ENCODE results near the gene KDM2A.
"Not testable (repeated sequence)": the region's sequence is repeated elsewhere in the genome, so short reads cannot be mapped to it uniquely, and the experiment has no call there.

Gene KDM2A

DNA sequence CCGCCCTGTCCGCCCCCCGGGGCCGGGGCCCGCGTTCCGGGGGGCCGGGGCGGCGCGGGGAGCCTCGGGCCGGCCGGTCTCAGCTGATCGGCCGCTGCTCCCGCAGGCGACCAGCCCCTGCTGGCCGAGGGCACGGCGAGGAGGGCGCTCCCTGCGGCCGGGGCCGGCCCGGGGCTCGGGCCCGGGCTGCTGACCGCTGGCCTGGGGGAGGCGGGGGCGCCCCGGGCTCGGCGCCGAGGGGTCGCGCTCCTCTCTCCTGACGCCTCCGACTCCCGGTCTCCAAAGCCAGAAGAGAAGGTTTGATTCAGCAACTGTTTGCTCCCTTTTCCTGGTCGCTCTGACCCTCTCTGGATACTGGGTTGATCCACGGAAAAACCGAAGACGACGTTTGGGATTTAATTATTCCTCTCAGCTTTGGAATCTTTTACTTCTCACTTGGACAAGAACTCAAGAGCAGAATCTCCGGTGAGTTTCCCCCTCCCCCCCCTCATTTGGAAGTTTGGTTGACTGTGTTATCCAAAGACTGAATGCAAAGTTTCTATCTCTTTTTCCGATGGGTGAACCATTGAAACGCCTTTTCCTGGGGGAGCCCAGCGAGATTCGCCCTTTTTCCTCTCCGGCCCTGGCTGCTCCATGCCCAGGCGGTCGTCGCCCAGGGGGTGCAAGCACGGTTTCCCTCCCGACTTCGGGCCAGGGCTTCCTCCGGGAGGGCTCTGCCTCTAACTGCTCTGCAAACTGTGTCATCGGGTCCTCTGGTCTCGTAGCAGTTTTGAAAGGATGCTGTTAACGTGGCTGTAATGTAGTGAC is 725 bp downstream of the KDM2A start:
- peak overlapping the region; percentile 84 to 98 (median 92) for H3K27ac Mint-ChIP-seq
- H3K9me3 Mint-ChIP-seq: no peaks in the 10 kb centered on the region
- H3K4me1 Mint-ChIP-seq: peaks cover 32% of the 10 kb centered on the region
- peak overlapping the region; percentile 98 to 100 (median 99) for H3K4me3 Mint-ChIP-seq
- TF ChIP-seq, protein P1, sequence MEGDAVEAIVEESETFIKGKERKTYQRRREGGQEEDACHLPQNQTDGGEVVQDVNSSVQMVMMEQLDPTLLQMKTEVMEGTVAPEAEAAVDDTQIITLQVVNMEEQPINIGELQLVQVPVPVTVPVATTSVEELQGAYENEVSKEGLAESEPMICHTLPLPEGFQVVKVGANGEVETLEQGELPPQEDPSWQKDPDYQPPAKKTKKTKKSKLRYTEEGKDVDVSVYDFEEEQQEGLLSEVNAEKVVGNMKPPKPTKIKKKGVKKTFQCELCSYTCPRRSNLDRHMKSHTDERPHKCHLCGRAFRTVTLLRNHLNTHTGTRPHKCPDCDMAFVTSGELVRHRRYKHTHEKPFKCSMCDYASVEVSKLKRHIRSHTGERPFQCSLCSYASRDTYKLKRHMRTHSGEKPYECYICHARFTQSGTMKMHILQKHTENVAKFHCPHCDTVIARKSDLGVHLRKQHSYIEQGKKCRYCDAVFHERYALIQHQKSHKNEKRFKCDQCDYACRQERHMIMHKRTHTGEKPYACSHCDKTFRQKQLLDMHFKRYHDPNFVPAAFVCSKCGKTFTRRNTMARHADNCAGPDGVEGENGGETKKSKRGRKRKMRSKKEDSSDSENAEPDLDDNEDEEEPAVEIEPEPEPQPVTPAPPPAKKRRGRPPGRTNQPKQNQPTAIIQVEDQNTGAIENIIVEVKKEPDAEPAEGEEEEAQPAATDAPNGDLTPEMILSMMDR (IDR thresholded peaks at IDR 0.05; ENCODE audit: unreplicated experiment in 3 of 3): no peak
- H3K27me3 Mint-ChIP-seq (ENCODE audit: low read depth): no peaks in the 10 kb centered on the region
- peaks cover 12% of the 10 kb centered on the region for H3K36me3 Mint-ChIP-seq (ENCODE audit: low read depth)

DNA sequence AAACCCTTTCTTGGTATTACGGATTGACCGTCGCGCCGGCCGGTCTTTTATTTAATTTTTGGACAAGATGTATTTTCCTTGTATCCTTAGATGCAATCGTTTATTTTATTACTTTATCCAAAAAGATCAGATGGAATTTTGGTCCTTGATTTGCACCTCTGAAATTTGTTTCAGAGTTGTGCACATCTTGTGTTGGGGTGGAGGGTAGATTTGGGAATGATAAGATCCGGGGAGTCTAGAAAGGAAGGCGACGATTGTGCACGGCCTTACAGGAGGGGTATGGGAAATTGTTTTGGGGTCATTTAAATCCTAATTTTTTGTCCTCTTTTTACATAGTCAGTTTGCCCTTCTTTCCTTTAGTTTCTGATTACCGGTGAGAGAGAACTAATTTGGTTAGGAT is 1.4 kb downstream of the KDM2A start:
- no peaks in the 10 kb centered on the region for H3K9me3 Mint-ChIP-seq
- H3K4me1 Mint-ChIP-seq: peaks cover 32% of the 10 kb centered on the region
- TF ChIP-seq, protein P1 (IDR thresholded peaks at IDR 0.05; ENCODE audit: unreplicated experiment in 3 of 3): no peak
- peaks cover 16% of the 10 kb centered on the region for H3K36me3 Mint-ChIP-seq (ENCODE audit: low read depth)
- H3K27me3 Mint-ChIP-seq (ENCODE audit: low read depth): no peaks in the 10 kb centered on the region
- H3K4me3 Mint-ChIP-seq: peak overlapping the region; percentile 98 to 100 (median 99)
- H3K27ac Mint-ChIP-seq: peak overlapping the region; percentile 84 to 98 (median 92)

DNA sequence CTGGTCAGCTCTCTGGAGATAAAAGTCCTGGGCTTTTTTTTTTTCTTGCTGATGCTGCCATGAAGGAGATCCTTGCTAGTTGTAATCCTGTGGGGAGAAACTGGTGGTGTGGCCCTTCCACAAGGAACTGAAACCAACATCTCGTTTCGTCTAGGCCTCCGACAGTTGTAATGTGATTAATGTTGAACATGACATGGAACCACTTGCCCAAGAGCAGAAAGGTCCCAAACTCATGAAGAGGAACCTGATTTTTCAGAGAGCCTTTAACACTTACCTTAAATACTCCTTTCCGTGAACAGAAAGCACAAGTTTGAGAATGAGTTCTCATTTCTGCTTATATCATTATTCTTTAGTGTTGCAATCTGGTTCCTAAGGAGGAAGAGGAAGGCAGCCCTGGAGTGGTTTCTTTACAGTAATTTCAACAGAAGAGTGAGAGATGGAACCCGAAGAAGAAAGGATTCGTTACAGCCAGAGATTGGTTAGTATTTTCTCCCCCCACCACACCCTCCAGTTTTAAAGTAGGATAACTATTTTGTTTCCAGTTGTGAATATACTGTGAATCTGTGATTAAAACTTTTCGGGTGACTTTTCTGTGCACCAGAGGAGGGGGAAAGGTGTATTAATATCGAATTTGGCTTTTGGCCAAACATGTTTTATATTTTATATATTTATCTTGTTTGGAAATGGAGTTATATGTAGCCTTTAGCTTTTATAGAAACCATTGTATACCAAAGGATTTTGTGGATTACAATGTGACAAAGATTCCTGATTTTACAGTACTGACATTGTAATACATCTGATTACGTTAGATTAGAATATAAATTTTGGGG is 2.0 kb downstream of the KDM2A start:
- peaks cover 16% of the 10 kb centered on the region for H3K36me3 Mint-ChIP-seq (ENCODE audit: low read depth)
- H3K4me3 Mint-ChIP-seq: peak overlapping the region; percentile 98 to 100 (median 99)
- no peaks in the 10 kb centered on the region for H3K27me3 Mint-ChIP-seq (ENCODE audit: low read depth)
- no peaks in the 10 kb centered on the region for H3K9me3 Mint-ChIP-seq
- H3K4me1 Mint-ChIP-seq: peaks cover 29% of the 10 kb centered on the region
- H3K27ac Mint-ChIP-seq: peak overlapping the region; percentile 84 to 98 (median 92)
- TF ChIP-seq, protein P1 (IDR thresholded peaks at IDR 0.05; ENCODE audit: unreplicated experiment in 3 of 3): no peak

DNA sequence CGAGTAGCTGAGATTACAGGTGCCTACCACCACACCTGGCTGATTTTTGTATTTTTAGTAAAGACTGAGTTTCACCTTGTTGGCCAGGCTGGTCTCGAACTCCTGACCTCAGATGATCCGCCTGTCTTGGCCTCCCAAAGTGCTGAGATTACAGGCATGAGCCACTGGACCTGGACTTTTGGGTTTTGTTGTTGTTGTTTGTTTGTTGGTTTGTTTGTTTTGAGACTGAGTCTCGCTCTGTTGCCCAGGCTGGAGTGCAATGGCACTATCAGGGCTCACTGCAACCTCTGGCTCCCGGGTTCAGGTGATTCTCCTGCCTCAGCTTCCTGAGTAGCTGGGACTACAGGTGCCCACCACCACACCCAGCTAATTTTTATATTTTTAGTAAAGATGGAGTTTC is 4.7 kb downstream of the KDM2A start:
- H3K9me3 Mint-ChIP-seq; H3K27ac Mint-ChIP-seq; H3K4me3 Mint-ChIP-seq; H3K27me3 Mint-ChIP-seq (ENCODE audit: low read depth): not testable (repeated sequence)
- Mint-ChIP-seq H3K36me3 (ENCODE audit: low read depth) (peaks cover 26% of the 10 kb centered on the region), H3K4me1 (peaks cover 18% of the 10 kb centered on the region)

DNA sequence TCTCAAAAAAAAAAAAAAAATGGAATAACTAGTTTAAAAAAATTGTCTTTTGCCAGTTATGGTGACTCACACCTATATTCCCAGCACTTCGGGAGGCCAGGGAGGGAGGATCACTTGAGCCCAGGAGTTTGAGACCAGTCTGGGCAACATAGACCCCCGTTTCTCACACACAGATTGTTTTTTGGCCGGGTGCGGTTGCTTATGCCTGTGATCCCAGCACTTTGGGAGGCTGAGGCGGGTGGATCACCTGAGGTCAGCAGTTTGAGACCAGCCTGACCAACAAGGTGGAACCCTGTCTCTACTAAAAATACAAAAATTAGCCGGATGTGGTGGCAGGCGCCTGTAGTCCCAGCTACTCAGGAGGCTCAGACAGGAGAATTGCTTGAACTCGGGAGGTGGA is 7.2 kb downstream of the KDM2A start:
- not testable (repeated sequence) for H3K4me3 Mint-ChIP-seq; H3K4me1 Mint-ChIP-seq; H3K27ac Mint-ChIP-seq; H3K27me3 Mint-ChIP-seq (ENCODE audit: low read depth); H3K9me3 Mint-ChIP-seq
- peaks cover 36% of the 10 kb centered on the region for H3K36me3 Mint-ChIP-seq (ENCODE audit: low read depth)

DNA sequence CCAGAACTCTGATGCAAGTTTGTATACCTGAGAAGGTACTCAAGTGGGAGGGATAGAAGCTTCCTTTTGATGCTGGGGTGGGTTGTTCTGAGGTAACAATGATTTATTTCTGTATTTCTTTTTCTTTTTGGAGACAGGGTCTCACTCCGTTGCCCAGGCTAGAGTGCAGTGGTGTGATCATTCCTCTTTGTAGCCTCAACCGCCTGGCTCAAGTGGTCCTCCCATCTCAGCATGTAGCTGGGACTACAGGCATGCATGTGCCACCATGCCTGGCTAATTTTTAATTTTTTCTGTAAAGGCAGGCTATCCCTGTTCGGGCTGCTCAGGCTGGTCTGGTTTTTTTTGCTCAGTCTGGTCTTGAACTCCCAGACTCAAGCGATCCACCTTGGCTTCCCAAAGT is 7.9 kb downstream of the KDM2A start:
- Mint-ChIP-seq H3K9me3 (no peaks in the 10 kb centered on the region), H3K4me3 (no peak overlapping the region), H3K4me1 (peaks cover under 1% of the 10 kb centered on the region), H3K36me3 (ENCODE audit: low read depth) (peaks cover 39% of the 10 kb centered on the region), H3K27ac (peak overlapping the region in 1 of 3 experiments; percentile 74), H3K27me3 (ENCODE audit: low read depth) (no peaks in the 10 kb centered on the region)
- TF ChIP-seq, protein P1 (IDR thresholded peaks at IDR 0.05; ENCODE audit: unreplicated experiment in 3 of 3): no peak

DNA sequence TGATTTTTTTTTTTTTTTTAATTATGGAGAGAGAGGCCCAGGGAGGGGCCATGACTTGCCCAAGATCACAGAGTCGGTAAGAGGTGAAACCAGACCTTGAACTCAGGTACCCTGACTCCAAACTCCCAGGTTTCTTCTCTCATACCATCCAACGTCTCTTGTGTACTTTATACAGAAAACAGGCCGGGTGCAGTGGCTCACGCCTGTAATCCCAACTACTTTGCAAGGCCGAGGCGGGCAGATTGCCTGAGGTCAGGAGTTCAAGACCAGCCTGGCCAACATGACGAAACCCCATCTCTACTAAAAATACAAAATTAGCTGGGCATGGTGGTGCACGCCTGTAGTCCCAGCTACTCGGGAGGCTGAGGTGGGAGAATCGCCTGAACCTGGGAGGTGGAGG is 11.8 kb downstream of the KDM2A start:
- H3K4me1 Mint-ChIP-seq; H3K9me3 Mint-ChIP-seq; H3K27ac Mint-ChIP-seq; H3K27me3 Mint-ChIP-seq (ENCODE audit: low read depth); H3K4me3 Mint-ChIP-seq: not testable (repeated sequence)
- H3K36me3 Mint-ChIP-seq (ENCODE audit: low read depth): peaks cover 64% of the 10 kb centered on the region

All from nephron (organoid).